Measurements from ENCODE around the gene SERINC5. TPM values are rescaled to one million over a fixed set of nuclear protein-coding genes. Genes with fewer than 3 reads are reported as not detected.

SERINC5 gene
- polyA plus RNA-seq, 1 of the 3 experiments (the other 2 are of a cell fraction), result 4.5 TPM

GRCh38 chr5:80250801-80251200 is 5.0 kb downstream of the SERINC5 start (continued):
- TF ChIP-seq RFX5 (IDR thresholded peaks at IDR 0.05; ENCODE audit: low read length), result no peak
- no peak for TF ChIP-seq RXRA (IDR thresholded peaks at IDR 0.05; ENCODE audit: borderline replicate concordance, low read depth)
- TF ChIP-seq EZH2phosphoT487 (IDR thresholded peaks at IDR 0.05; ENCODE audit: borderline replicate concordance, low read depth), result no peak
- no peak for TF ChIP-seq ZBTB33 (IDR thresholded peaks at IDR 0.05; ENCODE audit: borderline replicate concordance, low read depth)
- no peak for TF ChIP-seq TEAD4 (IDR thresholded peaks at IDR 0.05; ENCODE audit: borderline replicate concordance, insufficient read depth)
- TF ChIP-seq YY1 (IDR thresholded peaks at IDR 0.05; ENCODE audit: low read depth), result no peak
- no peak for TF ChIP-seq FOSL2 (IDR thresholded peaks at IDR 0.05; ENCODE audit: borderline replicate concordance, low read depth)
- no peak for TF ChIP-seq RAD21 (IDR thresholded peaks at IDR 0.05; ENCODE audit: low read length)
- TF ChIP-seq IRF3 (IDR thresholded peaks at IDR 0.05; ENCODE audit: low read depth, low read length), result no peak
- no peak for TF ChIP-seq MAX (IDR thresholded peaks at IDR 0.05; ENCODE audit: low read depth)

- Histone ChIP-seq H3K4me3 (ENCODE audit: low read depth in 2 of 2, low read length in 1 of 2) (no peak overlapping the region), H3K9me2 (no peaks in the 10 kb centered on the region), H3K36me3 (replicated peaks in 1 of 2; ENCODE audit: control insufficient read depth in 1 of 2, insufficient read depth in 2 of 2, low read length in 1 of 2) (no peaks in the 10 kb centered on the region), H3K79me2 (ENCODE audit: insufficient read depth) (peaks cover 52% of the 10 kb centered on the region), H3K9me3 (no peaks in the 10 kb centered on the region), H4K20me1 (ENCODE audit: insufficient read depth) (no peaks in the 10 kb centered on the region), H3K27ac (ENCODE audit: low read depth in 2 of 2, low read length in 1 of 2) (no peak overlapping the region), H3K4me2 (no peak overlapping the region), H2AFZ (ENCODE audit: low read depth) (no peak overlapping the region), H3K27me3 (ENCODE audit: insufficient read depth) (no peaks in the 10 kb centered on the region), H3F3A (replicated peaks; ENCODE audit: insufficient read depth) (peaks cover 11% of the 10 kb centered on the region), H3K4me1 (ENCODE audit: control insufficient read depth in 1 of 2, insufficient read depth in 2 of 2, low read depth in 1 of 2, low read length in 1 of 2) (peaks cover 12 to 18% of the 10 kb centered on the region in 2 experiments; a peak in 3 of 4 replicates), H3K9ac (no peak overlapping the region)
- DNase-seq, result no peak
- 94% methylated on average over 1 of the region's 1 CpG for WGBS (ENCODE audit: low lambda C conversion rate)
- TF ChIP-seq NFIC (IDR thresholded peaks at IDR 0.05; ENCODE audit: borderline replicate concordance), result no peak
- no peak for TF ChIP-seq TCF12 (IDR thresholded peaks at IDR 0.05)
- ChIA-PET POLR2A (no interaction called here), CTCF (no interaction called here)
These were observed 5.9 kb downstream of the SERINC5 start for GRCh38 chr5:80249901-80250300.

- Histone ChIP-seq H3K4me2 (no peak overlapping the region), H3K36me3 (replicated peaks in 1 of 2; ENCODE audit: control insufficient read depth in 1 of 2, insufficient read depth in 2 of 2, low read length in 1 of 2) (no peaks in the 10 kb centered on the region), H2AFZ (ENCODE audit: low read depth) (no peak overlapping the region), H3K79me2 (ENCODE audit: insufficient read depth) (peaks cover 42% of the 10 kb centered on the region), H3K9ac (no peak overlapping the region), H3K4me3 (ENCODE audit: low read depth in 2 of 2, low read length in 1 of 2) (no peak overlapping the region), H3K27me3 (ENCODE audit: insufficient read depth) (no peaks in the 10 kb centered on the region), H3K9me2 (no peaks in the 10 kb centered on the region), H3F3A (replicated peaks; ENCODE audit: insufficient read depth) (peaks cover 11% of the 10 kb centered on the region), H3K9me3 (no peaks in the 10 kb centered on the region), H3K27ac (ENCODE audit: low read depth in 2 of 2, low read length in 1 of 2) (peak overlapping the region in 1 of 2 experiments; percentile 82; a peak in 1 of 4 replicates), H3K4me1 (ENCODE audit: control insufficient read depth in 1 of 2, insufficient read depth in 2 of 2, low read depth in 1 of 2, low read length in 1 of 2) (peaks cover 7 to 13% of the 10 kb centered on the region in 2 experiments; a peak in 3 of 4 replicates), H4K20me1 (ENCODE audit: insufficient read depth) (no peaks in the 10 kb centered on the region)
- ChIA-PET CTCF (no interaction called here), POLR2A (no interaction called here)
- DNase-seq, result no peak
- TF ChIP-seq EP300 (IDR thresholded peaks at IDR 0.05; ENCODE audit: borderline replicate concordance in 1 of 2, low read depth in 1 of 2, low read length in 1 of 2) (no peak), GABPA (IDR thresholded peaks at IDR 0.05; ENCODE audit: low read depth) (no peak), FOXJ3 (CRISPR knock-in tag; IDR thresholded peaks at IDR 0.05) (no peak), TEAD4 (IDR thresholded peaks at IDR 0.05; ENCODE audit: borderline replicate concordance, insufficient read depth) (no peak)
- 93% methylated on average over 2 of the region's 2 CpGs for WGBS (ENCODE audit: low lambda C conversion rate)
These were observed 7.5 kb downstream of the SERINC5 start for GRCh38 chr5:80248378-80248777.
